Motor neuron (in vitro differentiated cells): ENCODE results near the gene CD226. TPM values are rescaled to one million over a fixed set of nuclear protein-coding genes. Genes with fewer than 3 reads are reported as not detected.

Experiments
- ATAC-seq, 8 experiments: fragments of 200-7000 bp; cut with Tn5 transposase; replicated peaks in 6 of 8; 2 replicates each; pipeline ENCODE4 v1.8.0; 2021; ENCODE audit warnings: mild to moderate bottlenecking in 8 of 8, moderate library complexity in 8 of 8
- H3K27ac ChIP-seq, 2 donors: fragments of 250-450 bp; sonication (Bioruptor Pico); 2 replicates each; pipeline ENCODE4 v1.9.0; 2021; ENCODE audit warnings: antibody characterized with exemption in 2 of 2, mild to moderate bottlenecking in 2 of 2, moderate library complexity in 1 of 2
- H3K4me1 ChIP-seq, 2 donors: fragments of 250-450 bp; sonication (Bioruptor Pico); replicated peaks in 1 of 2; 2 replicates each; pipeline ENCODE4 v1.6.1; 2021; ENCODE audit warnings: antibody characterized with exemption in 2 of 2, mild to moderate bottlenecking in 2 of 2, moderate library complexity in 1 of 2
- H3K4me3 ChIP-seq, 5 donors: fragments of 250-450 bp; sonication (Bioruptor Pico); 2 replicates each; pipeline ENCODE4 v1.9.0; 2021; ENCODE audit warnings: antibody characterized with exemption in 5 of 5, mild to moderate bottlenecking in 5 of 5, moderate library complexity in 4 of 5
- WGBS, 10 experiments: fragments of 450-650 bp; shearing (Covaris generic); methylation state at CpG; one replicate each; pipeline ENCODE4 v1.0.0; 2022; 5-methylcytosine and 5-hydroxymethylcytosine counted together
- in situ Hi-C, 9 experiments: fragments of 400-800 bp; cut with MboI; loops; one replicate each; pipeline ENCODE4 v1.15.0; 2021; ENCODE audit warnings: low sequenced_read_pairs in 9 of 9, low pct_unique_long_range_greater_than_20kb in 2 of 9; ENCODE audit not compliant: unreplicated experiment in 9 of 9
- total RNA-seq, 8 experiments: library from RNA; unstranded; fragments of 300-600 nt; gene quantifications; 2 replicates each; pipeline versions ENCODE4 v1.2.3 to v1.2.4, GENCODE V29; 2022

Gene CD226
- total RNA-seq: 1 to 10 TPM in 1 of 8 experiments, under 1 TPM in 7; 0.11 to 5.3 (median 0.41) TPM

- in situ Hi-C loops: no loop called here
- Histone ChIP-seq H3K27ac (no peak within 1 kb of the TSS), H3K4me3 (no peak within 1 kb of the TSS), H3K4me1 (no peaks in the 10 kb centered on the region)
- WGBS, 10 experiments: 64 to 95% (median 84%) methylated on average over 2 to 7 of the region's 7 CpGs
- peak in 2 of 8 experiments; percentile 55 to 83 for ATAC-seq
Observed at GRCh38 chr18:69947361-69948133, at the start of gene CD226. Gene CD226, minus strand, starts transcription at chr18:69947873. Its CDS starts 467 bp downstream, at chr18:69947406.

GRCh38 chr18:69996951-69997798 is 49.5 kb upstream of the CD226 start:
- ATAC-seq: no peak
- Histone ChIP-seq H3K4me3 (no peak overlapping the region), H3K27ac (no peak overlapping the region), H3K4me1 (no peaks in the 10 kb centered on the region)
- 64 to 100% (median 81%) methylated on average over 4 to 7 of the region's 7 CpGs for WGBS, 10 experiments
- in situ Hi-C loops: no loop called here

- Histone ChIP-seq H3K27ac (no peak overlapping the region), H3K4me3 (no peak overlapping the region), H3K4me1 (no peaks in the 10 kb centered on the region)
- ATAC-seq: no peak
- WGBS, 10 experiments: 71 to 100% (median 96%) methylated on average over 1 to 2 of the region's 2 CpGs; no CpG with 5 or more reads in 1 of the 10 experiments
- in situ Hi-C loops: no loop called here
Observed at GRCh38 chr18:69996417-69996816, 48.7 kb upstream of the CD226 start.

- ATAC-seq: no peak
- Histone ChIP-seq H3K27ac (no peak overlapping the region), H3K4me1 (no peaks in the 10 kb centered on the region), H3K4me3 (no peak overlapping the region)
- 83 to 100% (median 100%) methylated on average over 1 of the region's 3 CpGs; no CpG with 5 or more reads in 5 of the 10 experiments for WGBS, 10 experiments
- in situ Hi-C loops: no loop called here
Observed at GRCh38 chr18:69995774-69996173, 48.1 kb upstream of the CD226 start.

GRCh38 chr18:69992776-69993175 is 45.1 kb upstream of the CD226 start:
- no peak for ATAC-seq
- no peak overlapping the region for H3K27ac ChIP-seq
- in situ Hi-C loops: no loop called here
- H3K4me1 ChIP-seq: no peaks in the 10 kb centered on the region
- 0 to 86% (median 71%) methylated on average over 1 of the region's 1 CpG; no CpG with 5 or more reads in 5 of the 10 experiments for WGBS, 10 experiments
- H3K4me3 ChIP-seq: no peak overlapping the region

GRCh38 chr18:69987870-69988269 is 40.2 kb upstream of the CD226 start:
- Histone ChIP-seq H3K27ac (no peak overlapping the region), H3K4me3 (no peak overlapping the region), H3K4me1 (no peaks in the 10 kb centered on the region)
- in situ Hi-C loops: no loop called here
- WGBS, 10 experiments: 92 to 100% (median 100%) methylated on average over 1 of the region's 1 CpG; no CpG with 5 or more reads in 2 of the 10 experiments
- ATAC-seq: no peak

GRCh38 chr18:69985239-69985638 is 37.6 kb upstream of the CD226 start:
- no peak for ATAC-seq
- Histone ChIP-seq H3K4me1 (no peaks in the 10 kb centered on the region), H3K27ac (no peak overlapping the region), H3K4me3 (no peak overlapping the region)
- in situ Hi-C loops: no loop called here
- 74 to 100% (median 100%) methylated on average over 1 to 3 of the region's 4 CpGs; no CpG with 5 or more reads in 5 of the 10 experiments for WGBS, 10 experiments

- in situ Hi-C loops: no loop called here
- ATAC-seq: no peak
- 40 to 100% (median 84%) methylated on average over 1 to 4 of the region's 4 CpGs; no CpG with 5 or more reads in 2 of the 10 experiments for WGBS, 10 experiments
- no peaks in the 10 kb centered on the region for H3K4me1 ChIP-seq
- no peak overlapping the region for H3K27ac ChIP-seq
- H3K4me3 ChIP-seq: no peak overlapping the region
Observed at GRCh38 chr18:69982417-69982816, 34.7 kb upstream of the CD226 start.

GRCh38 chr18:69981948-69982347 is 34.3 kb upstream of the CD226 start:
- no peak overlapping the region for H3K27ac ChIP-seq
- ATAC-seq: no peak
- no peak overlapping the region for H3K4me3 ChIP-seq
- 40 to 100% (median 93%) methylated on average over 1 to 2 of the region's 2 CpGs; no CpG with 5 or more reads in 3 of the 10 experiments for WGBS, 10 experiments
- H3K4me1 ChIP-seq: no peaks in the 10 kb centered on the region
- in situ Hi-C loops: no loop called here

- Histone ChIP-seq H3K27ac (no peak overlapping the region), H3K4me1 (no peaks in the 10 kb centered on the region), H3K4me3 (no peak overlapping the region)
- in situ Hi-C loops: no loop called here
- WGBS, 10 experiments: 77 to 100% (median 91%) methylated on average over 1 to 3 of the region's 3 CpGs
- ATAC-seq: no peak
Observed at GRCh38 chr18:69980982-69981804, 33.5 kb upstream of the CD226 start.

GRCh38 chr18:69980509-69980908 is 32.8 kb upstream of the CD226 start:
- no peak for ATAC-seq
- WGBS, 10 experiments: 83 to 100% (median 95%) methylated on average over 1 to 4 of the region's 4 CpGs; no CpG with 5 or more reads in 1 of the 10 experiments
- Histone ChIP-seq H3K27ac (no peak overlapping the region), H3K4me3 (no peak overlapping the region), H3K4me1 (no peaks in the 10 kb centered on the region)
- in situ Hi-C loops: no loop called here

- in situ Hi-C loops: no loop called here
Observed at GRCh38 chr18:69978732-69979715, 31.4 kb upstream of the CD226 start.

More at GRCh38 chr18:69978732-69979715, 31.4 kb upstream of the CD226 start:
- 42 to 92% (median 77%) methylated on average over 2 to 11 of the region's 13 CpGs; no CpG with 5 or more reads in 1 of the 10 experiments for whole genome bisulfite sequencing, 10 experiments
- Histone ChIP-seq H3K4me1 (no peaks in the 10 kb centered on the region), H3K27ac (no peak overlapping the region), H3K4me3 (no peak overlapping the region)
- no peak for ATAC-seq
